ENCODE measurements around the gene RBCK1.
A peak's percentile ranks its signal among the peaks of the same experiment; 100 is the strongest.
"Not testable (repeated sequence)": the region's sequence is repeated elsewhere in the genome, so short reads cannot be mapped to it uniquely, and the experiment has no call there.

RBCK1 gene

GRCh38 chr20:443223-443775 lies 35.2 kb downstream of the RBCK1 start:
- Histone ChIP-seq H3K27me3 (ENCODE audit: control insufficient read depth, insufficient read depth, low read length) (no peaks in the 10 kb centered on the region), H3K36me3 (ENCODE audit: control insufficient read depth, insufficient read depth, low read length) (peaks cover 28% of the 10 kb centered on the region), H3K4me3 (ENCODE audit: low read length) (no peak overlapping the region), H3K27ac (ENCODE audit: low read depth, low read length) (no peak overlapping the region), H3K4me1 (ENCODE audit: control insufficient read depth, insufficient read depth, low read length) (no peaks in the 10 kb centered on the region), H3K9ac (ENCODE audit: low read length) (no peak overlapping the region)

DNA sequence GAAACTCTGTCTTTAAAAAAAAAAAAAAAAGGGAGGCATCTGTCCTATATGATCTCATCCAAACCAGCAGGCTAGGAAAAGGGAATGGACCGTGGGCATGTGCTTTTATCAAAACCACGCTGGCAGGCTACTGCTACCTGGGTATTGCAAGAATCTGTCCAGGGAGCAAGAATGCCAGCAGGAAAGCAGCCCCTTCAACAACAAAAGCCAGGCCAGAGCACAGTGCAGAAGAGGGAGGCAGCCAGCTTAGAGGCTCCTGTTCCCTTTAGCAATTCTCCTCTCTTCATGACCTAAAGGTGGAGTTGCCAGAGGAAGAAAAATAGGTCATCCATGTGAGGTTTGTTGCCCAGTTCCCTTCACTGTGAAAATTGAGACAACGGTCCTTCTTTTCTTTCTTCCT lies 36.0 kb downstream of the RBCK1 start:
- H3K36me3 ChIP-seq (ENCODE audit: control insufficient read depth, insufficient read depth, low read length): peaks cover 26% of the 10 kb centered on the region
- H3K4me3 ChIP-seq (ENCODE audit: low read length): no peak overlapping the region

DNA sequence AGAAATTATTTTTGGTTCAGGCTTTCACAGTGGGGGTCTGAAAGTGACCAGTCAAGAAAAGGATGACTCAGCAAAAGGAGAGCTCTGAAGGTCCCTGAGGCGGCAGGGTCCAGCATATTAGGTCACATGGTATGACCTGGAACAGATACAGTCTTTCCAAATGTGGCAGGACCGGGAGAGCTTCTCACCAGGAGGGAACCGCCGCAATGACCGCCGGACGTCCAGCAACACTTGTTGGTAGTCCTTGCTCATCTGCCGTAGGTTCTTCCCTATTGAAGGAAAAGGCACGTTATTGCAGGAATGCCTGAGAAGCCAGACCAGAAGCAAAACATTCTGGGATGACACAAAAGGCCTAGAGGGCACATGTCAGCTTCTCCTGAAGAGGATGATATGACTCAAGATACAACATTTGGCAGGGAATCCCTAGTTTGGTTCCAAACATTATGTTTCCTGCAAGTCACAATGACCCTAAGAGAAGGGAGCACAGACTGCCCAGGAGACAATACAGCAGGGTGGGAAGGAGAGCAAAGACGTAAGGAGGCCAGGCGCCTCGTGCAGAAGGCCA lies 36.8 kb downstream of the RBCK1 start:
- H3K36me3 ChIP-seq (ENCODE audit: control insufficient read depth, insufficient read depth, low read length): peaks cover 20% of the 10 kb centered on the region
- H3K9ac ChIP-seq (ENCODE audit: low read length): no peak overlapping the region
- no peak overlapping the region for H3K27ac ChIP-seq (ENCODE audit: low read depth, low read length)
- no peaks in the 10 kb centered on the region for H3K27me3 ChIP-seq (ENCODE audit: control insufficient read depth, insufficient read depth, low read length)
- H3K4me1 ChIP-seq (ENCODE audit: control insufficient read depth, insufficient read depth, low read length): no peaks in the 10 kb centered on the region
- H3K4me3 ChIP-seq (ENCODE audit: low read length): no peak overlapping the region

More for the DNA sequence above, 36.0 kb downstream of the RBCK1 start:
- H3K27ac ChIP-seq (ENCODE audit: low read depth, low read length): no peak overlapping the region
- H3K9ac ChIP-seq (ENCODE audit: low read length): no peak overlapping the region
- H3K4me1 ChIP-seq (ENCODE audit: control insufficient read depth, insufficient read depth, low read length): no peaks in the 10 kb centered on the region
- no peaks in the 10 kb centered on the region for H3K27me3 ChIP-seq (ENCODE audit: control insufficient read depth, insufficient read depth, low read length)

DNA sequence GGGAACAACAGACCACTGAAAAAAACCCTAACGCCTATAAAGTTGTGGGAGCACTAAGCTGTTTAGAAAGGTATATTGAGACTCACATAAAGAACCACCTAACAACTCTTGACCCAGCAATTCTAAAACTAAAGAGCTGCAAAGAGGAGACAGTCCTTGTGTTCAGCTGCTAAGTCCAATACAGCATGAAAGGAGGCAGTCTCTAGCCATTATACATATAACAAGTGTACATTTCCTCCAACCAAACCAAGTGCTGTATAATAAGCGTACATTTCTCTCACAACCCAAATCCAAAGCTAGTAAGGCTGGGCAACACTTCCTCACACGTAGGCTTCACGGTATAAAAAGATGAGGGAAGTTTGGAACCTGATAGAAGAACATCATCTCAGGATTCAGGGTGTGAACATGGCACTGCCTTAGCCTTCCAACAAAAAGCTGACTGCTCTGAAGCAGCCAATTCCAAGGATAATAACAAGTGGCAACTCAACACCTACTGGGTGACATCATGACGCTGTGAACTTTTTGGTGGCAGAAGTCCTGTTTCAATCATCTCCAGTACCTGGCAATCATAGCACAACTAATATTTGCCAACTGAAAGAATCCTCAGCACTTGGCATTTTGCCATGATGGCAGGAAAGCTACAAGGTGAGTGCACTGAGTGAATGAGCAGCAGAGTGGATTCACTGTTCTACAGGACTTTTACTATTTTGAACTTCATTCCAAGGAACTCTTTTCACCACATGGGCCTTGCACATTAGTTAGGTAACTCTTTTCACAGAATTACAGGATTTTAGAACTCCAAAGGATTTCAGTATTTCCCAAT lies 37.6 kb downstream of the RBCK1 start:
- H3K4me3 ChIP-seq (ENCODE audit: low read length): no peak overlapping the region
- no peaks in the 10 kb centered on the region for H3K27me3 ChIP-seq (ENCODE audit: control insufficient read depth, insufficient read depth, low read length)
- peaks cover 16% of the 10 kb centered on the region for H3K36me3 ChIP-seq (ENCODE audit: control insufficient read depth, insufficient read depth, low read length)
- no peak overlapping the region for H3K27ac ChIP-seq (ENCODE audit: low read depth, low read length)
- no peak overlapping the region for H3K9ac ChIP-seq (ENCODE audit: low read length)
- no peaks in the 10 kb centered on the region for H3K4me1 ChIP-seq (ENCODE audit: control insufficient read depth, insufficient read depth, low read length)

DNA sequence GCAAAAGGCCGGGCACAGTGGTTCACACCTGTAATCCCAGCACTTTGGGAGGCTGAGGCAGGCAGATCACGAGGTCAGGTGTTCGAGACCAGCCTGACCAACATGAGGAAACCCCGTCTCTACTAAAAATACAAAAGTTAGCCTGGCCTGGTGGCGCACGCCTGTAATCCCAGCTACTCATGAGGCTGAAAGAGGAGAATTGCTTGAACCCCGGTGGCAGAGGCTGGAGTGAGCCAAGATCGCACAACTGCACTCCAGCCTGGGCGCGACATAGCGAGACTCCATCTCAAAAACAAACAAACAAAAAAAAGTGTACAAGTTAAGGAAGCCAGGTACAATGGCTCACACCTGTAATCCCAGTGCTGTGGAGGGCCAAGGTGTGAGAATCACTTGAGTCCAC lies 43.9 kb downstream of the RBCK1 start:
- H3K4me3 ChIP-seq (ENCODE audit: low read length); H3K27ac ChIP-seq (ENCODE audit: low read depth, low read length): not testable (repeated sequence)

DNA sequence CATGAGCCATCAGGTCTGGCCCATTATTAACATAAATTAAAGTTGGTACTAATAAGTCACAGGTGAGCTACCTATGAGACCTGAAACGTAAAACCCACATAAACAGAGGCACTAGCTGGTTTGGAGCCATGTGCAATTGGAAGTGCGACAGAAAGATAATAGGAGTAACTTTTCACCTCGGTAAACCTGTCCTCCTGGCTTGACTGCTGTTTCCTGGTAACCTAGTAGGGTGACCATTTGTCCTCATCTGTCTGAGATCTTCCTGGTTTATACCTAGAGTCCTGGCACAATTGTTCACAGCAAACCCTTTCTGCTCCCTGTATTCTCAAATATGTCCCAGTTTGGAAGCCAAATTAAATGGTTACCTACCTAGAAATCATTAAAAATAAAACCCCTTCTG lies 46.9 kb downstream of the RBCK1 start:
- H3K4me3 ChIP-seq (ENCODE audit: low read length): no peak overlapping the region
- H3K27ac ChIP-seq (ENCODE audit: low read depth, low read length): no peak overlapping the region
- H3K4me1 ChIP-seq (ENCODE audit: control insufficient read depth, insufficient read depth, low read length): peaks cover 2% of the 10 kb centered on the region
- H3K36me3 ChIP-seq (ENCODE audit: control insufficient read depth, insufficient read depth, low read length): no peaks in the 10 kb centered on the region
- H3K9ac ChIP-seq (ENCODE audit: low read length): no peak overlapping the region
- H3K27me3 ChIP-seq (ENCODE audit: control insufficient read depth, insufficient read depth, low read length): no peaks in the 10 kb centered on the region

More for the DNA sequence above, 43.9 kb downstream of the RBCK1 start:
- not testable (repeated sequence) for H3K36me3 ChIP-seq (ENCODE audit: control insufficient read depth, insufficient read depth, low read length); H3K27me3 ChIP-seq (ENCODE audit: control insufficient read depth, insufficient read depth, low read length); H3K9ac ChIP-seq (ENCODE audit: low read length); H3K4me1 ChIP-seq (ENCODE audit: control insufficient read depth, insufficient read depth, low read length)

- Histone ChIP-seq H3K27me3 (ENCODE audit: control insufficient read depth, insufficient read depth, low read length) (no peaks in the 10 kb centered on the region), H3K36me3 (ENCODE audit: control insufficient read depth, insufficient read depth, low read length) (no peaks in the 10 kb centered on the region), H3K4me3 (ENCODE audit: low read length) (no peak overlapping the region), H3K27ac (ENCODE audit: low read depth, low read length) (no peak overlapping the region), H3K9ac (ENCODE audit: low read length) (no peak overlapping the region), H3K4me1 (ENCODE audit: control insufficient read depth, insufficient read depth, low read length) (peaks cover 12% of the 10 kb centered on the region)
Observed at GRCh38 chr20:458776-459175, 50.7 kb downstream of the RBCK1 start.

DNA sequence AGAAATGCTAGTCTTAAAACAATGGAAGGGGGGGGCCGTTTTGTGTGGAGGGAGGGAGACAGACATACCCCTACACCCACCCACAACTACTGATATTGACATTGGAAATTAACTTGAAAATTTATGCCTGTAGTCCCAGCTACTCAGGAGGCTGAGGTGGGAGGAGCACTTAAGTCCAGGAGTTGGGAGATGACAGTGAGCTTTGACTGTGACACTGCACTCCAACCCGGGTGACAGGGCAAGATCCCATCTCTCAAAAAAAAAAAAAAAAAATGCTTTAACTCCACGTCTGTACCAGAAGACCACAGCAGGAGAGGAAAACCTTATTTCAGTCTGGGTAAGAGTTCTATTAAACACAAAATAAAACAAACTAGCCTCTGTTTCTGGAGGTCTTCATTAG lies 52.1 kb downstream of the RBCK1 start:
- Histone ChIP-seq H3K9ac (ENCODE audit: low read length) (no peak overlapping the region), H3K27ac (ENCODE audit: low read depth, low read length) (no peak overlapping the region), H3K4me1 (ENCODE audit: control insufficient read depth, insufficient read depth, low read length) (peaks cover 12% of the 10 kb centered on the region), H3K27me3 (ENCODE audit: control insufficient read depth, insufficient read depth, low read length) (no peaks in the 10 kb centered on the region), H3K36me3 (ENCODE audit: control insufficient read depth, insufficient read depth, low read length) (no peaks in the 10 kb centered on the region), H3K4me3 (ENCODE audit: low read length) (no peak overlapping the region)

DNA sequence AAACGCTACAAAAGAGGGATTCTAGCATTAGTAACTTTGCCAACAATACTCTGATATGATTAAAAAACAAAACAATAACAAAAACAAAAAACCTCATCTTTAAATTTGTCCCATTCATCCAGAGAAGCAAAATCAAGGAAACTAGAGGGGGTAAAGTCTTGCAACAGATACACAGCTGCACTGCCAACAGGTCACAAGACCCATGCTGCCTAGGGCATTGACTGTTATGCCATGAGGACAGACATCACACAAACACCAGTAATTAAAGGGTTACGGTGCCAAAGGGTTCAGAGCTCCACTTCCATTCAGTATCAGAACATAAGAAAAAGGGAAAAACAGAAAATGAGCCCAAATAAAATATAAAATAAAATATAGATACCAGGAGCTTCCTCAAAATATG lies 52.6 kb downstream of the RBCK1 start:
- Histone ChIP-seq H3K27ac (ENCODE audit: low read depth, low read length) (no peak overlapping the region), H3K27me3 (ENCODE audit: control insufficient read depth, insufficient read depth, low read length) (no peaks in the 10 kb centered on the region), H3K9ac (ENCODE audit: low read length) (no peak overlapping the region), H3K36me3 (ENCODE audit: control insufficient read depth, insufficient read depth, low read length) (no peaks in the 10 kb centered on the region), H3K4me3 (ENCODE audit: low read length) (peak overlapping the region; percentile 38), H3K4me1 (ENCODE audit: control insufficient read depth, insufficient read depth, low read length) (peaks cover 12% of the 10 kb centered on the region)

DNA sequence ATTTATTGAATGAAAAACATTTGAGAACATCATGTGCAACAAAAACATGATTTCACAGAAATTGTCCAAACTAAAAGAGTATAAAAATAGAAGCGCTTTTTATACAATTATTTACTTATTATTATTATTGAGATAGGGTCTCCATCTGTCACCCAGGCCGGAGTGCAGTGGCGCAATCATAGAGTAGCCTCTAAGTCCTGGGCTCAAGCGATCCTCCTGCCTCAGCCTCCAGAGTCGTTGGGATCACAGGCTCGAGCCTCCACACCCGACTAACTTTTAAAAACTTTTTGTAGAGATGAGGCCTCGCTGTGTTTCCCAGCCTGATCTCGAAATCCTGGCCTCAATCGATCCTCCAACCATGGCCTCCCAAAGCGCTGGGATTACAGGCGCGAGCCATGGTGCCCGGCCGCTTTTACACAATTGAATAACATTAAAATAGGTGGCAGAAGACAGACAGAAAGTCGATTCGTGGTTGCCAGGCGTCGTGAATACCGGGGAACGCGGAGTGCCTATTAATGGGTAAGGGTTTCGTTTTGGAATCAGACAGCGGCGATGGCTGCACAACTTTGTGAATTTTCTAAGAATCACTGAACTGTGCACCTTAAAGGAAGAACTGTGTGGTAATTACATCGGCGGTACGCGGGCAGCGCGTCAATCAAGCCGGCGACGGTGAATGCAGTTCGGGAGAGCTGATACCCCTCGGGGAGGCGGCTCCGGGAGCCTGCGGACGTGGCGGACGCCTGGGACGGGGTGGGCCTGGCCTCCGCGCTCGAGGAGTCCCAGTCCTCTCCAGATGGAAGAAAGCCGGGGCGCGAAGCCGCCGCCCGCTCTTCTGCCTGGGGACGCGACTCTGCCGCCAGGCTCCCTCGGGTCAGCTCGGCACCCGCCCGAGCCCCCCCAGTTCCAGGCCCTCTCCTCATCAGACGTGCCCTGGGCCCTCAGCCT lies 53.4 kb downstream of the RBCK1 start:
- Histone ChIP-seq H3K4me1 (ENCODE audit: control insufficient read depth, insufficient read depth, low read length) (peaks cover 12% of the 10 kb centered on the region), H3K4me3 (ENCODE audit: low read length) (peak overlapping the region; percentile 66)

GRCh38 chr20:462199-462991 lies 54.3 kb downstream of the RBCK1 start, which contains the start of gene TBC1D20:
Gene TBC1D20, minus strand, starts transcription at chr20:462533. Its CDS starts 128 bp downstream, at chr20:462405.
- no peaks in the 10 kb centered on the region for H3K27me3 ChIP-seq (ENCODE audit: control insufficient read depth, insufficient read depth, low read length)
- H3K4me1 ChIP-seq (ENCODE audit: control insufficient read depth, insufficient read depth, low read length): peaks cover 12% of the 10 kb centered on the region
- no peaks in the 10 kb centered on the region for H3K36me3 ChIP-seq (ENCODE audit: control insufficient read depth, insufficient read depth, low read length)
- H3K4me3 ChIP-seq (ENCODE audit: low read length): peak within 1 kb of the TSS; percentile 72
- peak within 1 kb of the TSS; percentile 82 for H3K9ac ChIP-seq (ENCODE audit: low read length)
- peak within 1 kb of the TSS; percentile 86 for H3K27ac ChIP-seq (ENCODE audit: low read depth, low read length)

More for the DNA sequence above, 53.4 kb downstream of the RBCK1 start:
- Histone ChIP-seq H3K36me3 (ENCODE audit: control insufficient read depth, insufficient read depth, low read length) (no peaks in the 10 kb centered on the region), H3K27me3 (ENCODE audit: control insufficient read depth, insufficient read depth, low read length) (no peaks in the 10 kb centered on the region), H3K27ac (ENCODE audit: low read depth, low read length) (peak overlapping the region; percentile 86), H3K9ac (ENCODE audit: low read length) (peak overlapping the region; percentile 72)

Data from rectal smooth muscle tissue (tissue), 1 donor.